GM10847 (cell line): Measurements from ENCODE around the gene STRIP1.

Experiments
- POLR2A ChIP-seq: IDR thresholded peaks from 2 replicates; pipeline ENCODE4 v1.6.1; 2011; ENCODE audit not compliant: insufficient read length; ENCODE audit errors: extremely low read depth

STRIP1 gene

GRCh38 chr1:110091791-110092190, 57.4 kb downstream of the STRIP1 start:
- TF ChIP-seq POLR2A = no peak

DNA sequence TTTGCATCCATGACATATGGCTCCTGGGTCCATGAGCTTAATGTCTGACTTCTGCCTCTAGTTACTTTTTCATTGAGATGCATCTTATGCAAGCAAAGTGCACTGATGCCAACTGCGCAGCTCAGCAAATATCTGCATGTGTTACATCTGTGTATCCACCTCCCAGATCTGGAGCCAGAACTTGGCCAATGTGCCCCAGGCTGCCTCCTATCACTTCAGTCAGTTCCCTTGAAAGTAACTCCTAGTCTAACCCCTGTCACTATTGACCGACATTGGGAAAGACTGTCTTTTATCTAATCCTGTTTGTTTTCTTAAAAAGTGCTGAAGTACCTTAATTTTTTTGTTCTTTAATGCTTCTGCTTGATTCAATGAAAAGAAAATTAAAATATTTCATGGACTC, 58.6 kb downstream of the STRIP1 start:
- TF ChIP-seq POLR2A = no peak

- no peak for TF ChIP-seq POLR2A
These were observed 60.7 kb downstream of the STRIP1 start for GRCh38 chr1:110094931-110095654.

- TF ChIP-seq POLR2A = no peak
These were observed 63.2 kb downstream of the STRIP1 start for GRCh38 chr1:110097507-110098221.

- TF ChIP-seq POLR2A = no peak
These were observed 64.0 kb downstream of the STRIP1 start for GRCh38 chr1:110098222-110099026.

DNA sequence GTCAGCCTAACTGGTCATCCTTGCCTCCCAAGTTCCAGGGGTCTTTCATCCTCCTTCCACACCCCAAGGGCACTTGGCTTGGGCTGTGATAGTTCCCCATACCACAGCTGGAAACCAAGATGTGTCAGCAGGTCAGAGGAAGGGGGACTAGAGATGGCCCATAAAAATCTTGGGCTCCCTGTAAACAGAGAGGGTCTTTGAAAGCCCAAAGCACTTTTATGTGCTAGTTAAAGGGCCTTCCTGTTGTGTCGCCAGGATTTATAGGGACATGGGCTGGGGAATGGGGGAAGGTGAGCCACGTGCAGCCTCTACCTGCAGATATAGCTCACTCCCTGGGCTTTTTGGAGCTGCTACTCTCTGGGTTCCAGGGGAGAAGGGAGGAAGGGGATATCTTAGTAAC, 65.9 kb downstream of the STRIP1 start:
- TF ChIP-seq POLR2A = no peak

DNA sequence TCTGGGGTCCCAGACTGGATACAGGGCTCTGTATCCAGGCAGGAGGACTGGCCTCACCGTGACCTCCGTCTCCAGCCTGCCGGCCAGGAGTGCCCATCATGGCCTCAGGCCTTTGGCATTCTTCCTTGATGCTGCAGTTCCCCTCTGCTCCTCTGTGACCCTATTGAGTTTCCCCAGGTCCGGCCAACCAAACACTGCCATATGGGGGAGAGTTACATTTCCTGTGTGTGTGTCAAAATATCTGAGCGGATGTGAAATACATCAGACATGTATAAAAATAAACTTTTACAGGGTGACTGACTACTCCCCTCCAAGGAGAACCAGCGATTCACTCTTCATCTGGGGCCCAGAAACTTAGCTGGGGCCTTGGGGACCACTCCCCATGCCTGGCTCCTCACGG, 67.7 kb downstream of the STRIP1 start:
- no peak for TF ChIP-seq POLR2A
